Keratinocyte (primary cell): Measurements from ENCODE around the gene ITGB5.

Experiments
- CTCF ChIP-seq, 3 experiments: IDR thresholded peaks in 1 of 3; conservative IDR thresholded peaks in 1 of 3; optimal IDR thresholded peaks in 1 of 3; 2 replicates in 2 of 3; 3 replicates in 1 of 3; pipeline versions ENCODE3 to v1.5.1; 2011; ENCODE audit warnings: low read length in 3 of 3, mild to moderate bottlenecking in 3 of 3, moderate library complexity in 2 of 3, control low read depth in 1 of 3, inconsistent platforms in 1 of 3; ENCODE audit not compliant: insufficient read depth in 2 of 3; ENCODE audit errors: extremely low read depth in 1 of 3
- EZH2 ChIP-seq: IDR thresholded peaks from one replicate; pipeline ENCODE4 v1.6.1; 2012; ENCODE audit warnings: inconsistent platforms, mild to moderate bottlenecking, low read length, moderate library complexity

- TF ChIP-seq CTCF (optimal IDR thresholded peaks at IDR 0.05 in 1 of 3, IDR thresholded peaks at IDR 0.05 in 1 of 3, conservative IDR thresholded peaks at IDR 0.05 in 1 of 3; ENCODE audit: extremely low read depth in 1 of 3, insufficient read depth in 2 of 3, low read length in 3 of 3) (no peak), EZH2 (no peak)
Observed at GRCh38 chr3:124780761-124781475, 106.2 kb downstream of the ITGB5 start.
